ENCODE data around the gene PTPRG.
"Not testable (repeated sequence)": the region's sequence is repeated elsewhere in the genome, so short reads cannot be mapped to it uniquely, and the experiment has no call there.

PTPRG gene

GRCh38 chr3:61806810-61807209 is 245.4 kb downstream of the PTPRG start:
- no peak for DNase-seq

GRCh38 chr3:61807865-61808276 is 246.5 kb downstream of the PTPRG start:
- no peak for DNase-seq

- no peak for DNase-seq
Observed at GRCh38 chr3:61808526-61808925, 247.2 kb downstream of the PTPRG start.

GRCh38 chr3:61808999-61809398 is 247.6 kb downstream of the PTPRG start:
- DNase-seq, result no peak

GRCh38 chr3:61809879-61810278 is 248.5 kb downstream of the PTPRG start:
- no peak for DNase-seq

- DNase-seq, result no peak
Observed at GRCh38 chr3:61810953-61811497, 249.7 kb downstream of the PTPRG start.

- DNase-seq, result no peak
Observed at GRCh38 chr3:61811652-61812051, 250.3 kb downstream of the PTPRG start.

GRCh38 chr3:61812085-61812484 is 250.7 kb downstream of the PTPRG start:
- DNase-seq, result no peak

- DNase-seq, result no peak
Observed at GRCh38 chr3:61812517-61812916, 251.1 kb downstream of the PTPRG start.

- DNase-seq, result no peak
Observed at GRCh38 chr3:61813636-61814035, 252.3 kb downstream of the PTPRG start.

- no peak for DNase-seq
Observed at GRCh38 chr3:61814674-61815073, 253.3 kb downstream of the PTPRG start.

- DNase-seq, result not testable (repeated sequence)
Observed at GRCh38 chr3:61816304-61816703, 254.9 kb downstream of the PTPRG start.

- no peak for DNase-seq
Observed at GRCh38 chr3:61819861-61820260, 258.5 kb downstream of the PTPRG start.

GRCh38 chr3:61820306-61820992 is 259.1 kb downstream of the PTPRG start:
- no peak for DNase-seq

GRCh38 chr3:61821823-61822251 is 260.5 kb downstream of the PTPRG start:
- no peak for DNase-seq

GRCh38 chr3:61822588-61822987 is 261.2 kb downstream of the PTPRG start:
- DNase-seq, result no peak

- DNase-seq, result no peak
Observed at GRCh38 chr3:61824553-61825135, 263.3 kb downstream of the PTPRG start.

GRCh38 chr3:61826161-61826560 is 264.8 kb downstream of the PTPRG start:
- no peak for DNase-seq

GRCh38 chr3:61828184-61828874 is 267.0 kb downstream of the PTPRG start:
- no peak for DNase-seq

- no peak for DNase-seq
Observed at GRCh38 chr3:61828880-61829721, 267.7 kb downstream of the PTPRG start.

- DNase-seq, result no peak
Observed at GRCh38 chr3:61829722-61830350, 268.5 kb downstream of the PTPRG start.

- no peak for DNase-seq
Observed at GRCh38 chr3:61831973-61832372, 270.6 kb downstream of the PTPRG start.

Data from 8988T (cell line).